GM13976 (cell line): Measurements from ENCODE around the gene GYG2.

Source experiments
- DNase-seq: peaks from one replicate; pipeline ENCODE4 v3.0.0; 2012; ENCODE audit warnings: low spot score
- CTCF ChIP-seq: IDR thresholded peaks from 2 replicates; pipeline ENCODE4 v1.5.1; 2012; ENCODE audit warnings: borderline replicate concordance, mild to moderate bottlenecking; ENCODE audit not compliant: insufficient read depth; ENCODE audit errors: extremely low read depth, missing control alignments, control extremely low read depth
- in situ Hi-C: fragments of 300-500 bp; cut with MboI; formaldehyde crosslinking; loops from one replicate; pipeline ENCODE4 v1.12.0; 2022; ENCODE audit warnings: low sequenced_read_pairs, mixed read lengths, inconsistent platforms; ENCODE audit not compliant: unreplicated experiment

The GYG2 gene

GRCh38 chrX:2854918-2855317 lies 26.2 kb downstream of the GYG2 start:
- DNase-seq = no peak
- in situ Hi-C loops = no loop called here
- TF ChIP-seq CTCF = no peak

DNA sequence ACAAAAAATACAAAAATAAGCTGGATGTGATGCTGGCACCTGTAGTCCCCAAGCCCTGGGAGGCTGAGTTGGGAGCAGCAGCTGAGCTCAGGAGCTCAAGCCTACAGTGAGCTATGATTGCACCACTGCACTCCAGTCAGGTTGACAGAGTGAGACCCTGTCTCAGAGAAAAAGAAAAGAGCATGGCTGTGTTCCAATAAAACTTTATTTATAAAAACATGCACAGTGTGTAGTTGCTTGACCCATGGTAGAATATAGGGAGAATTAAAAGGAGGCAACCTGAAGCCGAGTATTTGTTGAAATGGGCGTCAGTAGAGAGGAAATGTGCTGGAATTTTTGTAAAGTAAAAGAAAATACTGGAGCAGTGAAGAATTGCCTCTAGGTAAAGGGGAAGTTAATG lies 27.0 kb downstream of the GYG2 start:
- in situ Hi-C loops = no loop called here
- no peak for TF ChIP-seq CTCF
- no peak for DNase-seq

GRCh38 chrX:2857566-2857965 lies 28.8 kb downstream of the GYG2 start:
- TF ChIP-seq CTCF = no peak
- no peak for DNase-seq
- in situ Hi-C loops = no loop called here

- in situ Hi-C loops = no loop called here
- TF ChIP-seq CTCF = no peak
- DNase-seq = no peak
These were observed 30.6 kb downstream of the GYG2 start for GRCh38 chrX:2859197-2859797.

DNA sequence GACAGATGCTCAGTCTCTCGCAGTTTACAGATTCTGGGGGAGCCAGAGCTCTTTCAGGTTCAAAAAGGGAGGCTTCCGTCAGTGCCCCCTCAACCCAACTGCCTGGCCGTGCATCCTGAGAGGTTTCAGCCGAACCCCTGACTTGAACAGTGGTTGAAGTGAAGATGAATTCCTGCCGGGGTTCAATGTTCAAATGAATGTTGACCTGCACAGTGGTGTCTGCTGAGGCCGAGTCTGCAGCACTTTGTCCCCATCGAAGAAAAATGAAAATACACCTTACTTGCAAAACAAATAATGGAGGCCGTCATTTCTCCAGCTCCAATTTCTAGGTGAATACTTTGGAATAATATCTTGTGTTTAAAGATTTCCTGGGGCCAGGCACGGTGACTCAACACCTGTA lies 33.7 kb downstream of the GYG2 start:
- no peak for DNase-seq
- in situ Hi-C loops = no loop called here
- no peak for TF ChIP-seq CTCF

GRCh38 chrX:2863646-2864045 lies 34.9 kb downstream of the GYG2 start:
- no peak for TF ChIP-seq CTCF
- in situ Hi-C loops = no loop called here
- DNase-seq = no peak

DNA sequence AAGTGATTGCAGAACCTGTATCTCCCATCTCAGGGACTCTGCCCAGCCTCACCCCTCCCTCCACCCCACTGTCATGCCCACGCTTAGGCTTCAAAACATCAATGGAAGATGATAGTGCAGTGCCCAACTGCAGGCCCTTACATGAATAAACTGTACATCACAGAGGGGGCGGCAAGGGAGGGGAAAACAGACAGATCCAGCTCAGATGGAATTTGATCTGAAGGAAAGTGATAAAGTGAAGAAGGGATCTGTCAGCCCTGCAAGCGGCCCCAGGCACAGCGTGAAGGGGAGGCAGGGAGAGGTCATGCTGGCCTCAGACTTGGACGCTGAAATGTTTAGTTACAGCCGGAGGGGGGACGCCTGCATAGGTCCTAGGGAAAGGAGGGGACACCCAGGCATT lies 38.5 kb downstream of the GYG2 start:
- DNase-seq = no peak
- TF ChIP-seq CTCF = no peak
- in situ Hi-C loops = no loop called here
